ENCODE results near the gene RER1. TPM values are rescaled to one million over a fixed set of nuclear protein-coding genes. Genes with fewer than 3 reads are reported as not detected.

RER1 gene
- total RNA-seq, 1 experiment from 2014 or later: 133 TPM

DNA sequence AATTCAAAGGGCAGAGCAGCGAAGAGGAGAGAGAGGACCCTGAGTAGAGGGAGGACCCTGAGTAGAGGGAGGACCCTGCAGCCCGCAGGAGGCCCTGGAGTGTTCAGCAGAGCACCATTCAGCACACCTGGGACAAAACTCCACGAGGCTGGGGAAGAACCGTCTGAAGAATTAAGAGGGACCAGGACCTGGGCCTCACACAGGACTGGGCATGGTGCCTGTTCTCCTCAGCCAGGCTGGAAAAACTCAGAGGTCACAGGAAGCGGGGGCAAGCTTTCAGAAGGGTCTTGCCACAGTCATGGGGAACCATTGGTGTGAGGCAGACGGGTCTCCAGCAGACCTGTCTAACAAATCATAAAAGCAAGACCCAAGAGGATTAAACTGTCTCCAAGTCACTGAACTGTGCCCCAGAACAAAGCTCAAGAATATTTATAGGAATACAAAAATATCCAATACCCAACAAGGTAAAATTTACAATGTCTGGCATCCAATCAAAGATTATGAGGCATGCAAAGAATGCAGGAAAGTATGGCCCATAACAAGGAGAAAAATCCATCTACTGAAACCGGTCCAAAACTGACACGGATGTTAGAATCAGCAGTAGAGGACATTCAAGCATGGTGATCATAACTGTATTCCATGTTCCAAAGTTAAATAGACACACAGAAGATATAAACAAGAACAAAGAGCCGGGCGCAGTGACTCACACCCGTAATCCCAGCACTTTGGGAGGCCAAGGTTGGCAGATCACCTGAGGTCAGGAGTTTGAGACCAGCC, 30.9 kb upstream of the RER1 start:
- no peak overlapping the region for H3K4me3 ChIP-seq (ENCODE audit: insufficient read depth, low read depth, low read length)
- H3K27me3 ChIP-seq (ENCODE audit: control insufficient read depth, insufficient read depth, low read length): no peaks in the 10 kb centered on the region
- H3K36me3 ChIP-seq (replicated peaks; ENCODE audit: control insufficient read depth, insufficient read depth, low read length): no peaks in the 10 kb centered on the region
- no peak for DNase-seq

DNA sequence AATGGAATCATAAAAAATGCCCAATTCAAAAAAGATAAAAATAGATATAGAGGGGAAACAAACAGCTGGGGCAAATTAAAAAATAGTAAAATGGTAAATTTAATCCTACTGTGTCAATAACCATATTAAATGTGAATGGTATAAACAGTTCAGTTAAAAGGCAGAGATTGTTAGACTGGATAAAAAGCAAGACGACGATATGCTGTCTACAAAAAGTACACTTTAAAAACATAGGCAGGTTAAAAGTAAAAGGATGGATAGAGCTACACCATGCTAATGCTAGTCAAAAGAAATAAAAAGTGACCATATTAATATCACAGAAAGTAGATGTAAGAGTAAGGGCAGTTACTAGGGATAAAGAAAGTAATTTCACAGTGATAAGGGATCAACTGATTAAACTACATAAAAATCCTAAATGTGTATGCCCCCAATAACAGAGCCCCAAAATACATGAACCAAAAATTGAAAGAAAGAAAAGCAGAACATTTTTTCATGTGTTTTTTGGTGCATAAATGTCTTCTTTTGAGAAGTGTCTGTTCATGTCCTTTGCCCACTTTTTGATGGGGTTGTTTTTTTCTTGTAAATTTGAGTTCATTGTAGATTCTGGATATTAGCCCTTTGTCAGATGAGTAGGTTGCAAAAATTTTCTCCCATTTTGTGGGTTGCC, 27.7 kb upstream of the RER1 start:
- no peak for DNase-seq
- no peaks in the 10 kb centered on the region for H3K36me3 ChIP-seq (replicated peaks; ENCODE audit: control insufficient read depth, insufficient read depth, low read length)
- no peaks in the 10 kb centered on the region for H3K27me3 ChIP-seq (ENCODE audit: control insufficient read depth, insufficient read depth, low read length)
- H3K4me3 ChIP-seq (ENCODE audit: insufficient read depth, low read depth, low read length): no peak overlapping the region

DNA sequence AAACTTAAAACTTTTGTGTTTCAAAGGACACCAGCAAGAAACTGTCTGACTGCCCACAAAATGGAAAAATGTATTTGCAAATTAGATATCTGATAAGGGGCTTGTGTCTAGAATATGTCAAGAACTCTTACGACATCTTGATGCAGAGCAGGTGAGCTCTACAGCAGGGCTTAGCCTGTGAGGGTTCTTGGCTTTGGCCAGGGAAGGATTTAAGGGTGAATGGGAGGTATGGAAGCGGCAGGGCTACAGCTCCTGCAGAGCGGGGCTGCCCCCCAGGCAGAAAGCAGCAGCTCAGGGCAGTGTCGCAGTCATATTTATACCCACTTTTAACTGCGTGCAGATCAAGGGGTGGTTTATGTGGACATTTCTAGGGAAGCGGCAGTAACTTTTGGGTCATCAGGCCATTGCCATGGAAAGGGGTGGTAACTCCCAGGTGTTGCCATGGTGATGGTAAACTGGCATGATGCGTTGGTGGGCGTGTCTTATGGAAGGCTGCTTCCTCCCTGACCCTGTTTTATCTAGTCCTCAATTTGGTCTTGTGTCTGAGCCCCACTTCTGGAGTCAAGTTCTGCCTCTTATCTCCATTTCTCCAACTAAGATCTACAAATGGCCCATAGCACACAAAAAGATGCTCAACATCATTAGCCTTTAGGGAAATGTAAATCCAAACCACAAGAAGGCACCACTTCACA, 23.4 kb upstream of the RER1 start:
- DNase-seq: no peak
- H3K4me3 ChIP-seq (ENCODE audit: insufficient read depth, low read depth, low read length): no peak overlapping the region
- H3K36me3 ChIP-seq (replicated peaks; ENCODE audit: control insufficient read depth, insufficient read depth, low read length): no peaks in the 10 kb centered on the region
- no peaks in the 10 kb centered on the region for H3K27me3 ChIP-seq (ENCODE audit: control insufficient read depth, insufficient read depth, low read length)

DNA sequence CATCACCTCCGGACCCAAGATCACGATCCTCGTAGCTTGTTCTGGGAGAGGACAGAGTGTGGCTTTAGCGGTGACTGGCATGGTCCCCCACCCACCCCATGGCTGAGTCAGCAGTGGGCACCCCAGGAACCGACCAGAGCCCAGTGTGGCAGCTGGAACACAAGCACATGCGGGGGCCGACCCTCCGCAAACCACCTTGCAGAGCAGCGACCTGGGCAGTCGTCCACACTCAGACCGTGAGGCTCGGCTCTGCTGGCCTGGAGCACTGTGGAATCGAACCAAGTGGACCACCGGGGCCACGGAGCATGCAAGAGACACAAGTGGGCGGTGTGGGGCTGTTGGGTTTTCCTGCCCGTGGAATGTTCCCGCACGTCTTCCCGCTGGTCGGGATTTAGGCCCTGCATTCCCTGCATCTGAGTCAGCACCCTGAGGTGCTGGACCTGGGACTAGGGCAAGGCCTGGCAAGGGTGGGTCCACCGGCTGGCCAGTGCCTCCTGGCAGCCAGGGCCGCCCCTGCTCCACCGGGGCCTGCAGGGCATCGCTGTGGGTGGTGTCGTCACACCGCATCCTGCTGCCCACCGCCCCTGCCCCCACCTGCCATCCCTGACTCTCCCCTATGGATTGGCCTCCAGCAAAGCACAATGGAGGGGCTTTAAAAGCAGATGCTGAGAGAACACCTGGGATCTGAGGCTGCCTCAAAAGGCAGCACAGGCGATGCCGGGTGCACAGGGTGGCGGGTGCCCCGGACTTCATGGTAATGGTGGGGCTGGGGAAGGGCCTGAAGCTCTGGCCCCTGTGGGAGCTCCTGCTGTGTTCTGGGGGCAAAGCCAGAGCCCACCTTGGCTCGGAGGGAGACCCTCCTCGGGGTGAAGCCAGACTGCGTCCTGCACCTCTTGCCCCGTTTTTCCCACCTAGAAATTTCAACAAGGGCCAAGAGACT, 18.8 kb upstream of the RER1 start:
- Histone ChIP-seq H3K27me3 (ENCODE audit: control insufficient read depth, insufficient read depth, low read length) (no peaks in the 10 kb centered on the region), H3K36me3 (replicated peaks; ENCODE audit: control insufficient read depth, insufficient read depth, low read length) (no peaks in the 10 kb centered on the region), H3K4me3 (ENCODE audit: insufficient read depth, low read depth, low read length) (no peak overlapping the region)
- DNase-seq: no peak

DNA sequence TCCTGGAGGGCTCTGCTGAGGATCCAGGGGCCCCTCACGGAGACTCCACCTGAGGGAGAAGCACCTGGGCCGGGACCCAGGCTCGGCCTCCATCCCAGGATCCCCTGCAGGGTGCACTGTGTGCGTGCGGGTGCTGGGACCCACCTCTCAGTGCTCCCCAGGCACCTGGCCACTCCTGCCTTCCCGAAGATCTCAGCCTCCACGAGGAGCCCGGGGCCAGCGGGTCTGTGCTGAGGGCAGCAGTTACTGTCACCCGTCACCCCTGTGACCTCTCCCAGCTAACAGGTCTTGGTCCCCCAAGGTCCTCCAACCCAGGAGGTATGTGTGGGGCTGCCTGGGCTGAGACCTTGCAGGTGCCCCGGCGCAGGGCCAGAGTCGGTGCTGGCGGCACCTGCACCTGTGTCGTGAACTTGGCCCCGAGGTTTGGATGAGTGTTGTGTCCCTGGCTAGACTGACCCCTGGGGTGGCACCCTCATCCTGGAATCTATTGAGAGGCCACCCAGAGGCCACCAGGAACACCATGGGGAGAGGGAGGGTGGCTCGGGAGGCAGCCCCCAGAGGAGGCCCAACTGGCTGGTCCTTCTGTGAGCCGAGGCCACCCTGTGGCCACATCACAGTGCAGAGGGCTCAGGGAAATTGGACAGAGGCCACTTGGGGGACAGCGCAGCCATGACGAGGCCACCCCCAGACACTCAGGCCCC, 17.9 kb upstream of the RER1 start:
- DNase-seq: no peak
- Histone ChIP-seq H3K27me3 (ENCODE audit: control insufficient read depth, insufficient read depth, low read length) (no peaks in the 10 kb centered on the region), H3K4me3 (ENCODE audit: insufficient read depth, low read depth, low read length) (no peak overlapping the region), H3K36me3 (replicated peaks; ENCODE audit: control insufficient read depth, insufficient read depth, low read length) (no peaks in the 10 kb centered on the region)

DNA sequence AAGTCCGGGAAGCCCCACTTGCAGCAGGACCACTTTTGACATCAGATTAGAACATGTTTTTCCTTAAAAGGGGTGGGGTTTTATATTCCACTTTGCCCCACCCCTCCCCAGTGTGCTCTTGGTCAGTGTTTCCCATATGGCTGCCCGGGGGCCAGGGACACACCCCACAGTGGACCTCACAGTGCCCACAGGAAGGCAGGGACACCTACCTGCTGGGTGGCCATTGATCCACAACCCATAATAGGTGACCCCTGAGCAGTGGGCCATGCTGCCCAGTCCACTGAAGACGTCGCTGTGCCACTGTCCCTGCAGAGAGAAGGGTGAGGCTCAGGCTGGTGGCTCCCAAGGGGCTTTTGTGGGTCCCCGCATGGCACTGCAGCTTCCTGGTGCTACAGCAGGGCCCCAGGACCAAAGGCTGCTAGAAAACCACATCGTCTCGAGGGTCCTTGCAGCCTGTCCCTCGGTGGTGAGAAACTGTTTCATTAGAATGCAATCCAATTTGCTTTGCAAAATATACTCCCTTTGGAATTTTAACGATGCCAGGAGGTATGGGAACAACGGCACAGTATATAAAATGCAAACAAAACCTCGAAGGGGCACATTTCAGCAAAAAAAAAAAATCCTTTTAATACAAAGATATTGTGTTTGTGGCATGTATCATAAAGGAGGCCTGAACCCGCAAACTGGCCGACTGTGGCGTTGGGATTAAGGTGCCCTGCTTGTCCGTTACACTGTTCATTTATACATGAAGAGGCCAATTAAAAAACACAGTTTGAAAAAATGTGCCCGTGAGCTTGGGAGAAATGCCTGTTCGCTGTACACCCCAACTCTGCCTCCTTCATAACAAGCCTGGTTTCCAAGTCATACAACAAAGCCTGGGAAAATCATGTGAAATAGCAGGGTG, 17.1 kb upstream of the RER1 start:
- no peak overlapping the region for H3K4me3 ChIP-seq (ENCODE audit: insufficient read depth, low read depth, low read length)
- no peak for DNase-seq
- H3K27me3 ChIP-seq (ENCODE audit: control insufficient read depth, insufficient read depth, low read length): no peaks in the 10 kb centered on the region
- no peaks in the 10 kb centered on the region for H3K36me3 ChIP-seq (replicated peaks; ENCODE audit: control insufficient read depth, insufficient read depth, low read length)

DNA sequence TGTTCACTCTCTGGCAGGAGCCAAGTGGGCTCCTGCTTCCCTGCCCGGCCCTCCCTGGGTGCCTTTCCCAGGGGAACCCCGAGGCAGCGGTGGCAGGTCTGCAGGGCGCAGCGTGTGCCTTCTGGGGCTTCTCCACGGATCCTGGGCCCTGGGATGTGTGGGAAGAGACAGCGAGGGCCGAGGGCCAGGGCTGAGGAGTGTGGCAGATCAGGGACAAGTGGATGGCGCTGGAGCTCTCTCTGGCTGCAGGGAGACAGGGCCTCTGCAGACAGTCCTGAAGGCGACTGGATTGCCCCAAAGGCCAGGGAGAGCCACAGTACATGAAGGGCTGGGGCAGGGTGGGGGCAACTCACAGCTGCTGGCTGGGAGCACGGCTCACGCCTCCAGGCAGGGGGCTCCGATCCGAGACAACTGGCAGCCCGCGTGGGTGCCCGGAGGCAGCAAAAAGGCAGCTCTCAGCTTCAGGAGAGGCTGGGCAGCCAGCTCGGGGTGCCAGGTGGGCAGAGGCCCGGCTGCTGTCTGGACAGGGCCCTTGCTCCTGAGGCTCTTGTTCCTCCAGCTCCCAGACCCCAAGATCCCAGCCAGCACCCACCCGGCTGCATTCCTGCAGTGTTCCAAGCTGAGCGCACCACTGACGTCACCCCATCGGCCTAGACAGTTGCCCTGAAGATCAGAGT, 16.3 kb upstream of the RER1 start:
- Histone ChIP-seq H3K4me3 (ENCODE audit: insufficient read depth, low read depth, low read length) (no peak overlapping the region), H3K27me3 (ENCODE audit: control insufficient read depth, insufficient read depth, low read length) (no peaks in the 10 kb centered on the region), H3K36me3 (replicated peaks; ENCODE audit: control insufficient read depth, insufficient read depth, low read length) (no peaks in the 10 kb centered on the region)
- no peak for DNase-seq

DNA sequence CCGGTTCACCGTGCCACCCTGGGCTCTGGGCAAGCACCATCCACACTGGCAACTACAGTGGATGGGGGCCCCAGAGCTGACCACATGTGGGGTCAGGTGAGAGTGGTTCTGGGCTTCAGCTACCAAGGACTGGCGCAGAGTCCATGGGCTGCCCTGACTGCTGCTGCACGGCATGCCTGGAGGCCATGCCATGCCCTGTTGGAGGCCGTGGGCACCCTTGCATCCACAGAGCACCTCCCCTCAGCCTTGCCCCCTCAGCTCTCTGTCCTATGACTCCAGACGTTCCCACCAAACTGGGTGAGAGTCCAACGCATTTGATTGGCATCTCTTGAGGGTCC, 15.7 kb upstream of the RER1 start:
- no peak overlapping the region for H3K4me3 ChIP-seq (ENCODE audit: insufficient read depth, low read depth, low read length)
- no peaks in the 10 kb centered on the region for H3K27me3 ChIP-seq (ENCODE audit: control insufficient read depth, insufficient read depth, low read length)
- DNase-seq: no peak
- no peaks in the 10 kb centered on the region for H3K36me3 ChIP-seq (replicated peaks; ENCODE audit: control insufficient read depth, insufficient read depth, low read length)

DNA sequence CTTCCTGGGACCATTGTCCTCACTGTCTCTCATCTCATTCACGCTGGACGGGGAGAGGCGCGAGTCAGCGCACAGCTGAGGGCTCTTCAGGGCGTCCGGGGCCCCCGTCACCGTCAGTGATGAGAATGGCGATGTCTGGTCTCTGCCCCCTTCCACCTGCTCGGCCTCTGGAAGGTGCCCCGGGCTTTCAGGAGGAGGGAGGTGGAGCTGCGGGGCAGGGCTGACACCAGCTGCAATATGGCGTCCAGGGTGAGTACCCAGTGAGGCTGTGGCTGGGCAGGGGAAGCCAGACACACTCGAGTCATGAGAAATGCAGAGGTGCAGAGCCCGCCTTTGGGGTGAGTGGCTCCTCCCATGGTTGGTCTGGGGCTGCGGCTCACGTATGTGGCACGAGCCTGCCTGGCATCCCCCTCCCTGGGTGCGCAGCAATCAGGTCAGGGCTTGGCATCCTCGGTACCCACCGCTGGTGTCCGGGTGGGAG, 15.3 kb upstream of the RER1 start:
- H3K4me3 ChIP-seq (ENCODE audit: insufficient read depth, low read depth, low read length): no peak overlapping the region

DNA sequence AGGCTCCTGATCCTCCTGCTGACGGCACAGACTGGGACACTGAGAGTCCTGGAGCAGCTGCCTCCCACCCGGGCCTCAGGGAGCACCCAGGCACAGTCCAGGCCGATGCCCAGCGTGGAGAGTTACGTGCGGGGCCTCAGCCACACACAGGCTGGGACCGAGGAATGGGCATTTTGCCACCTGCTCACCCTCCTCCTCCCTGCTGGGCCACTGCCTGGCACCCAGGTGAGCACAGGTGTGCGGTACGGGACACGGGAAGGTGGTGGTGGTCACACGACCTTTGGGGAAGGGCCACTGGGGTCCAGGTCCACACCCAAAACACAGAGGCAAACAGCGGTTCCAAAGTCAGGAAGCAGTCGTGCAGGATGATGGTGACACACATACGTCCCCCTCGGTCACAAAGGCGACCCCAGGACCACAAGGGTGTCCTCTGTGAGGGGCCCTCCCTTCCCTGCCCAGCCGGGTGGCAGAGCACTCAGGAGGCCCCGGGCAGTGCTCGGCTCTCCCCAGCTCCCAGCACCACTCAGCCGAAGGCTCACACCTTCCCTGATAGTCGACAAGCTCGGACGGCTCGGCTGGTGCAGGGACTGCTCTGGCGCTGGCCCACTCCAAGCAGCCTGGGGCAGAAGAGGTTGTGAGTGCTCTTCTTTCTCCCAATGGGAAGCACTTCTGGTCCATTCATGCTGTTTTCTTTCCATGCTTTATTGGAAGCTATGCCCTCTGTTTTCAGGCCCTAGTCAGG, 14.5 kb upstream of the RER1 start:
- no peak for DNase-seq
- H3K27me3 ChIP-seq (ENCODE audit: control insufficient read depth, insufficient read depth, low read length): no peaks in the 10 kb centered on the region

More for the DNA sequence above, 15.3 kb upstream of the RER1 start:
- DNase-seq: no peak
- Histone ChIP-seq H3K27me3 (ENCODE audit: control insufficient read depth, insufficient read depth, low read length) (no peaks in the 10 kb centered on the region), H3K36me3 (replicated peaks; ENCODE audit: control insufficient read depth, insufficient read depth, low read length) (no peaks in the 10 kb centered on the region)

DNA sequence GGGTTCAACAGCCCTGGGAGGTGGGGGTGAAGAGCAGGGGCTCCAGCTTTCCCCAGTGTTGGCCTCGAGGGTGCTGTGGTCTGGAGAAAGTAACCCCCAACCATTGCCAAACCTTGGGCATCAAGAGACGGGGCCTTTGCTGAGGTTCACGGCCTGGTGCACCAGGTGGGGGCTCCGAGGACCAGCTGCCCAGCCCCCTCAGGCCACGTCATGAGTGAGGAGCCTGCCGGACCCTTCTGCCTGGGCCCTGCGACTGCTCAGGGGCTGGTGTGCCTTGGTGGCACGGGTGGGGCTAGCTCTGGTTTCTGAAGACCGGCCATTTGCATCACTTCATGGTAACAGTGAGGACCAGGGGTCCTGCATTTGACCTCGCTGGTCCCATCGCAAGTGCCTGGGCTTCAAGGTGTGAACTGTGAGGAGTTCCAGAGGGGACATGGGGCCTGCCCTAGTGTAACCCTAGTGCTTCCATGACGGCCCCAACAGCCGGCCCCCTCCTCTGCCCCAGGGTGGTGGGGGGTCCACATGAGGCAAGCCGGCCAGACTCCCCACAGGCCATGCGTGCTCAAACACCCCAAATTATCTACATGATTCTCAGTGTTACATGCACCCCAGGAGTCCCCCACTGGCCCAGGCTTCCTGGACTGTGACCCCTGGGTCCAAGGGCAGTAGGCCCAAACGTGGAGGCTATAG, 13.7 kb upstream of the RER1 start:
- H3K27me3 ChIP-seq (ENCODE audit: control insufficient read depth, insufficient read depth, low read length): no peaks in the 10 kb centered on the region
- H3K36me3 ChIP-seq (replicated peaks; ENCODE audit: control insufficient read depth, insufficient read depth, low read length): no peaks in the 10 kb centered on the region
- no peak for DNase-seq
- H3K4me3 ChIP-seq (ENCODE audit: insufficient read depth, low read depth, low read length): no peak overlapping the region

More for the DNA sequence above, 14.5 kb upstream of the RER1 start:
- Histone ChIP-seq H3K4me3 (ENCODE audit: insufficient read depth, low read depth, low read length) (no peak overlapping the region), H3K36me3 (replicated peaks; ENCODE audit: control insufficient read depth, insufficient read depth, low read length) (no peaks in the 10 kb centered on the region)

DNA sequence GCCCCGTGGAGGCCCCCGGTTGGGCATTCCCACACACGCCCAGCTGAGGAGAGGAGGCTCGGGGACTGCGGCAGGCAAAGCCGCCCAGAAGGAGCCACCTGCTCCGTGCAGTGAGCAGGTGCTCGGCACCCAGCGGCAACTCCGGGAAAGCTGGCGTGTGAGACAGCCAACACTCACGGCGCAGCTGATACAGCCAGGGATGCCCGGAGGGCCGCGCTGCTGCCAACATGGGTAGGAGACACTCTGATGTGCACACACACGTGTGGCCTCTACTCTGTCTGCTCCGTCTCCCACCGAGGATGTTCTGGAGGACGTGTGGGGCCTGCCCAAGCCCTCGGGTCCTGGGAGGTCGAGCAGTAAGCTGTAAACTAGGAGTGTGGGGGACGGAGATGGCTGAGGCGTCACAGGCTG, 13.2 kb upstream of the RER1 start:
- H3K36me3 ChIP-seq (replicated peaks; ENCODE audit: control insufficient read depth, insufficient read depth, low read length): no peaks in the 10 kb centered on the region
- no peak for DNase-seq
- no peak overlapping the region for H3K4me3 ChIP-seq (ENCODE audit: insufficient read depth, low read depth, low read length)
- H3K27me3 ChIP-seq (ENCODE audit: control insufficient read depth, insufficient read depth, low read length): no peaks in the 10 kb centered on the region
